ENCODE data around the gene AP2A2.

AP2A2 gene

GRCh38 chr11:1041471-1041870, 115.8 kb downstream of the AP2A2 start:
- Histone ChIP-seq H4K91ac (ENCODE audit: low read length) (no peak overlapping the region), H2AK5ac (ENCODE audit: low read length, severe bottlenecking) (no peak overlapping the region), H3K23ac (ENCODE audit: low read length in 2 of 2) (no peak overlapping the region), H3K14ac (ENCODE audit: low read length in 2 of 2) (no peak overlapping the region), H2AFZ (ENCODE audit: low read depth, low read length) (no peak overlapping the region), H3K36me3 (ENCODE audit: control insufficient read depth in 1 of 2, insufficient read depth in 2 of 2, low read depth in 1 of 2, low read length in 2 of 2) (no peaks in the 10 kb centered on the region), H3K9me3 (ENCODE audit: control insufficient read depth, low read length) (peaks cover 6% of the 10 kb centered on the region), H3K79me1 (replicated peaks; ENCODE audit: low read length, poor library complexity, severe bottlenecking) (no peaks in the 10 kb centered on the region), H3K4me1 (ENCODE audit: control insufficient read depth, insufficient read depth, low read depth, low read length) (peaks cover 3% of the 10 kb centered on the region), H4K8ac (ENCODE audit: low read length) (no peak overlapping the region), H3K9ac (ENCODE audit: low read length) (no peak overlapping the region), H2BK120ac (ENCODE audit: low read depth, low read length) (no peak overlapping the region), H3K27ac (ENCODE audit: low read length, poor library complexity, severe bottlenecking) (no peak overlapping the region), H2BK12ac (ENCODE audit: low read length in 2 of 2) (no peak overlapping the region), H2BK5ac (ENCODE audit: low read depth, low read length, poor library complexity, severe bottlenecking) (no peak overlapping the region), H3K4ac (ENCODE audit: low read depth in 1 of 2, low read length in 2 of 2) (no peak overlapping the region), H2BK15ac (ENCODE audit: low read depth, poor library complexity, severe bottlenecking) (no peak overlapping the region), H3K4me3 (ENCODE audit: insufficient read depth in 1 of 2, low read depth in 1 of 2, low read length in 2 of 2) (no peak overlapping the region), H3K4me2 (ENCODE audit: low read length, poor library complexity, severe bottlenecking) (no peak overlapping the region), H3K18ac (ENCODE audit: low read depth in 1 of 2, low read length in 2 of 2) (no peak overlapping the region), H3K27me3 (ENCODE audit: control insufficient read depth in 1 of 2, insufficient read depth in 1 of 2, low read length in 2 of 2) (peaks cover 10 to 60% of the 10 kb centered on the region in 2 experiments)
- WGBS = 82% methylated on average over 9 of the region's 9 CpGs
- no peak for DNase-seq

- 65% methylated on average over 17 of the region's 18 CpGs for WGBS
- Histone ChIP-seq H3K4ac (ENCODE audit: low read depth in 1 of 2, low read length in 2 of 2) (no peak overlapping the region), H2BK15ac (ENCODE audit: low read depth, poor library complexity, severe bottlenecking) (no peak overlapping the region), H3K4me2 (ENCODE audit: low read length, poor library complexity, severe bottlenecking) (no peak overlapping the region), H3K79me1 (replicated peaks; ENCODE audit: low read length, poor library complexity, severe bottlenecking) (no peaks in the 10 kb centered on the region), H3K4me3 (ENCODE audit: insufficient read depth in 1 of 2, low read depth in 1 of 2, low read length in 2 of 2) (no peak overlapping the region), H2BK12ac (ENCODE audit: low read length in 2 of 2) (no peak overlapping the region), H2BK5ac (ENCODE audit: low read depth, low read length, poor library complexity, severe bottlenecking) (no peak overlapping the region), H3K27ac (ENCODE audit: low read length, poor library complexity, severe bottlenecking) (no peak overlapping the region), H3K14ac (ENCODE audit: low read length in 2 of 2) (no peak overlapping the region), H3K9me3 (ENCODE audit: control insufficient read depth, low read length) (peaks cover 6% of the 10 kb centered on the region), H2AFZ (ENCODE audit: low read depth, low read length) (no peak overlapping the region), H4K8ac (ENCODE audit: low read length) (no peak overlapping the region), H2BK120ac (ENCODE audit: low read depth, low read length) (no peak overlapping the region), H3K23ac (ENCODE audit: low read length in 2 of 2) (no peak overlapping the region), H3K4me1 (ENCODE audit: control insufficient read depth, insufficient read depth, low read depth, low read length) (peaks cover 3% of the 10 kb centered on the region), H3K9ac (ENCODE audit: low read length) (no peak overlapping the region), H3K18ac (ENCODE audit: low read depth in 1 of 2, low read length in 2 of 2) (no peak overlapping the region), H2AK5ac (ENCODE audit: low read length, severe bottlenecking) (no peak overlapping the region), H4K91ac (ENCODE audit: low read length) (no peak overlapping the region), H3K27me3 (ENCODE audit: control insufficient read depth in 1 of 2, insufficient read depth in 1 of 2, low read length in 2 of 2) (peaks cover 14 to 59% of the 10 kb centered on the region in 2 experiments), H3K36me3 (ENCODE audit: control insufficient read depth in 1 of 2, insufficient read depth in 2 of 2, low read depth in 1 of 2, low read length in 2 of 2) (no peaks in the 10 kb centered on the region)
- no peak for DNase-seq
Measured at GRCh38 chr11:1041936-1042608, 116.4 kb downstream of the AP2A2 start.

GRCh38 chr11:1042626-1043562, 117.2 kb downstream of the AP2A2 start:
- Histone ChIP-seq H2AK5ac (ENCODE audit: low read length, severe bottlenecking) (no peak overlapping the region), H2BK12ac (ENCODE audit: low read length in 2 of 2) (no peak overlapping the region), H3K14ac (ENCODE audit: low read length in 2 of 2) (no peak overlapping the region), H3K27me3 (ENCODE audit: control insufficient read depth in 1 of 2, insufficient read depth in 1 of 2, low read length in 2 of 2) (peaks cover 22 to 61% of the 10 kb centered on the region in 2 experiments), H3K23ac (ENCODE audit: low read length in 2 of 2) (no peak overlapping the region), H3K36me3 (ENCODE audit: control insufficient read depth in 1 of 2, insufficient read depth in 2 of 2, low read depth in 1 of 2, low read length in 2 of 2) (no peaks in the 10 kb centered on the region), H2BK120ac (ENCODE audit: low read depth, low read length) (no peak overlapping the region), H3K9ac (ENCODE audit: low read length) (no peak overlapping the region), H3K18ac (ENCODE audit: low read depth in 1 of 2, low read length in 2 of 2) (no peak overlapping the region), H3K4me2 (ENCODE audit: low read length, poor library complexity, severe bottlenecking) (no peak overlapping the region), H3K27ac (ENCODE audit: low read length, poor library complexity, severe bottlenecking) (no peak overlapping the region), H3K79me1 (replicated peaks; ENCODE audit: low read length, poor library complexity, severe bottlenecking) (no peaks in the 10 kb centered on the region), H3K4me1 (ENCODE audit: control insufficient read depth, insufficient read depth, low read depth, low read length) (peaks cover 6% of the 10 kb centered on the region), H4K91ac (ENCODE audit: low read length) (no peak overlapping the region), H3K4ac (ENCODE audit: low read depth in 1 of 2, low read length in 2 of 2) (no peak overlapping the region), H2BK15ac (ENCODE audit: low read depth, poor library complexity, severe bottlenecking) (no peak overlapping the region), H3K9me3 (ENCODE audit: control insufficient read depth, low read length) (peaks cover 6% of the 10 kb centered on the region), H2BK5ac (ENCODE audit: low read depth, low read length, poor library complexity, severe bottlenecking) (no peak overlapping the region), H2AFZ (ENCODE audit: low read depth, low read length) (no peak overlapping the region), H3K4me3 (ENCODE audit: insufficient read depth in 1 of 2, low read depth in 1 of 2, low read length in 2 of 2) (no peak overlapping the region), H4K8ac (ENCODE audit: low read length) (no peak overlapping the region)
- WGBS = 87% methylated on average over 26 of the region's 26 CpGs
- DNase-seq = no peak

- no peak for DNase-seq
- 86% methylated on average over 20 of the region's 20 CpGs for WGBS
- Histone ChIP-seq H3K18ac (ENCODE audit: low read depth in 1 of 2, low read length in 2 of 2) (no peak overlapping the region), H3K36me3 (ENCODE audit: control insufficient read depth in 1 of 2, insufficient read depth in 2 of 2, low read depth in 1 of 2, low read length in 2 of 2) (no peaks in the 10 kb centered on the region), H3K14ac (ENCODE audit: low read length in 2 of 2) (no peak overlapping the region), H3K27ac (ENCODE audit: low read length, poor library complexity, severe bottlenecking) (no peak overlapping the region), H3K4me3 (ENCODE audit: insufficient read depth in 1 of 2, low read depth in 1 of 2, low read length in 2 of 2) (peak overlapping the region in 1 of 2 experiments; percentile 20), H2BK5ac (ENCODE audit: low read depth, low read length, poor library complexity, severe bottlenecking) (no peak overlapping the region), H2BK15ac (ENCODE audit: low read depth, poor library complexity, severe bottlenecking) (no peak overlapping the region), H3K79me1 (replicated peaks; ENCODE audit: low read length, poor library complexity, severe bottlenecking) (no peaks in the 10 kb centered on the region), H3K4ac (ENCODE audit: low read depth in 1 of 2, low read length in 2 of 2) (no peak overlapping the region), H2BK12ac (ENCODE audit: low read length in 2 of 2) (no peak overlapping the region), H3K9ac (ENCODE audit: low read length) (no peak overlapping the region), H4K8ac (ENCODE audit: low read length) (no peak overlapping the region), H3K23ac (ENCODE audit: low read length in 2 of 2) (no peak overlapping the region), H3K4me2 (ENCODE audit: low read length, poor library complexity, severe bottlenecking) (no peak overlapping the region), H4K91ac (ENCODE audit: low read length) (no peak overlapping the region), H3K4me1 (ENCODE audit: control insufficient read depth, insufficient read depth, low read depth, low read length) (peaks cover 6% of the 10 kb centered on the region), H3K9me3 (ENCODE audit: control insufficient read depth, low read length) (peaks cover 6% of the 10 kb centered on the region), H3K27me3 (ENCODE audit: control insufficient read depth in 1 of 2, insufficient read depth in 1 of 2, low read length in 2 of 2) (peaks cover 24 to 62% of the 10 kb centered on the region in 2 experiments), H2BK120ac (ENCODE audit: low read depth, low read length) (no peak overlapping the region), H2AFZ (ENCODE audit: low read depth, low read length) (no peak overlapping the region), H2AK5ac (ENCODE audit: low read length, severe bottlenecking) (no peak overlapping the region)
Measured at GRCh38 chr11:1043563-1044096, 118.0 kb downstream of the AP2A2 start.

All from mesenchymal stem cell (in vitro differentiated cells and primary cell).